IMR-90 (cell line): ENCODE measurements around the gene TJAP1. TPM values are rescaled to one million over a fixed set of nuclear protein-coding genes. Genes with fewer than 3 reads are reported as not detected.

ENCODE experiments used
- ATAC-seq: fragments of 200-7000 bp; cut with Tn5 transposase; 2 replicates; pipeline ENCODE4 v1.9.1; 2020; ENCODE audit warnings: low read depth, mild to moderate bottlenecking, moderate library complexity
- BruUV-seq: library from RNA; stranded (reverse); fragments of 400-500 nt; replicated peaks from 2 replicates; lab custom pipeline; 2021; lab: Mats Ljungman, UMichigan
- CTCF ChIA-PET: fragments of 300-600 bp; formaldehyde crosslinking; extraction: SDS; loops from one replicate; lab custom pipeline; 2021; ENCODE audit warnings: antibody characterized with exemption; lab: Yijun Ruan, JAX
- POLR2A ChIA-PET: fragments of 300-600 bp; sonication (Branson Sonifier 250); formaldehyde crosslinking; loops from one replicate; lab custom pipeline; 2022; ENCODE audit warnings: antibody characterized with exemption; ENCODE audit not compliant: unreplicated experiment; lab: Charles Lee
- DNase-seq: peaks from one replicate; pipeline ENCODE4 v3.0.0; 2013
- H2AFZ ChIP-seq: replicated peaks from 2 replicates; pipeline ENCODE3; 2013; ENCODE audit warnings: low read length, mild to moderate bottlenecking; ENCODE audit not compliant: poor library complexity
- H2AK5ac ChIP-seq: 2 replicates; pipeline ENCODE4 v1.6.1; 2013; ENCODE audit warnings: low read depth, low read length, inconsistent platforms
- H2AK9ac ChIP-seq: replicated peaks from 2 replicates; pipeline ENCODE3; 2013; ENCODE audit warnings: mild to moderate bottlenecking, low read depth, low read length, moderate library complexity; ENCODE audit not compliant: poor library complexity
- H2BK120ac ChIP-seq: 2 replicates; pipeline ENCODE4 v1.6.1; 2013; ENCODE audit warnings: low read depth, low read length, inconsistent platforms
- H2BK15ac ChIP-seq: 3 replicates; pipeline ENCODE4 v1.6.1; 2013; ENCODE audit warnings: low read depth, low read length, inconsistent platforms
- H2BK20ac ChIP-seq: 2 replicates; pipeline ENCODE4 v1.6.1; 2013; ENCODE audit warnings: low read depth, mild to moderate bottlenecking, inconsistent platforms, low read length, moderate library complexity
- H2BK5ac ChIP-seq: 2 replicates; pipeline ENCODE4 v1.6.1; 2013; ENCODE audit warnings: mild to moderate bottlenecking, low read depth, low read length, inconsistent platforms; ENCODE audit not compliant: poor library complexity, severe bottlenecking
- H3K14ac ChIP-seq: replicated peaks from 2 replicates; pipeline ENCODE4 v1.6.1; 2013; ENCODE audit warnings: low read depth, low read length, inconsistent platforms
- H3K18ac ChIP-seq: 2 replicates; pipeline ENCODE4 v1.6.1; 2013; ENCODE audit warnings: low read depth, low read length, control low read depth
- H3K23ac ChIP-seq: 2 replicates; pipeline ENCODE4 v1.6.1; 2013; ENCODE audit warnings: low read depth, low read length, inconsistent platforms
- H3K27ac ChIP-seq: 2 replicates; pipeline ENCODE4 v1.5.1; 2013; ENCODE audit warnings: mild to moderate bottlenecking, control low read depth, low read length; ENCODE audit not compliant: insufficient read depth
- H3K27me3 ChIP-seq: 2 replicates; pipeline ENCODE4 v1.6.1; 2013; ENCODE audit warnings: low read length; ENCODE audit not compliant: control insufficient read depth, insufficient read depth
- H3K36me3 ChIP-seq: 2 replicates; pipeline ENCODE4 v1.6.1; 2013; ENCODE audit warnings: low read length, mixed read lengths; ENCODE audit not compliant: control insufficient read depth, insufficient read depth
- H3K4ac ChIP-seq: 2 replicates; pipeline ENCODE4 v1.6.1; 2013; ENCODE audit warnings: low read depth, low read length, inconsistent platforms
- H3K4me1 ChIP-seq: 2 replicates; pipeline ENCODE4 v1.6.1; 2013; ENCODE audit warnings: low read length, mixed read lengths; ENCODE audit not compliant: control insufficient read depth, insufficient read depth
- H3K4me2 ChIP-seq: 2 replicates; pipeline ENCODE4 v1.6.1; 2013; ENCODE audit warnings: low read depth, mild to moderate bottlenecking, control low read depth, low read length, moderate library complexity
- H3K4me3 ChIP-seq: 2 replicates; pipeline ENCODE4 v1.5.1; 2013; ENCODE audit warnings: low read depth, mild to moderate bottlenecking, control low read depth, low read length, moderate library complexity; ENCODE audit not compliant: insufficient read depth
- H3K56ac ChIP-seq: 2 replicates; pipeline ENCODE4 v1.6.1; 2013; ENCODE audit warnings: low read length, inconsistent platforms; ENCODE audit not compliant: insufficient read depth; ENCODE audit errors: extremely low read depth
- H3K79me1 ChIP-seq, 2 experiments: 2 replicates each; pipeline ENCODE4 v1.6.1; 2013; ENCODE audit warnings: low read length in 2 of 2, inconsistent platforms in 1 of 2, low read depth in 1 of 2
- H3K9ac ChIP-seq: 2 replicates; pipeline ENCODE4 v1.6.1; 2013; ENCODE audit warnings: low read depth, low read length, control low read depth
- H3K9me1 ChIP-seq: 2 replicates; pipeline ENCODE4 v1.6.1; 2013; ENCODE audit warnings: low read length, inconsistent platforms; ENCODE audit not compliant: insufficient read depth
- H3K9me3 ChIP-seq: 2 replicates; pipeline ENCODE4 v1.6.1; 2013; ENCODE audit warnings: low read length; ENCODE audit not compliant: control insufficient read depth, insufficient read depth
- H4K20me1 ChIP-seq: 2 replicates; pipeline ENCODE4 v1.6.1; 2013; ENCODE audit warnings: low read length, inconsistent platforms; ENCODE audit not compliant: insufficient read depth
- H4K5ac ChIP-seq: 2 replicates; pipeline ENCODE4 v1.6.1; 2013; ENCODE audit warnings: mild to moderate bottlenecking, low read depth, low read length, control low read depth
- H4K8ac ChIP-seq, 2 experiments: 2 replicates each; pipeline ENCODE4 v1.6.1; 2013; ENCODE audit warnings: low read depth in 2 of 2, low read length in 2 of 2, control low read depth in 1 of 2, inconsistent platforms in 1 of 2
- H4K91ac ChIP-seq: 2 replicates; pipeline ENCODE4 v1.6.1; 2013; ENCODE audit warnings: low read depth, low read length, inconsistent platforms; ENCODE audit not compliant: insufficient read depth
- RAD21 ChIP-seq: IDR thresholded peaks from 2 replicates; pipeline ENCODE4 v1.6.1; 2012; ENCODE audit warnings: low read length, improper control_type of control experiment
- WGBS, 2 experiments: methylation state at CpG; one replicate each; pipeline versions ENCODE4 v1.1.5 to v1.1.7; 2013; ENCODE audit warnings: missing lambda C conversion rate in 2 of 2; ENCODE audit not compliant: insufficient read length in 1 of 2; ENCODE audit errors: extremely low coverage in 2 of 2; 5-methylcytosine and 5-hydroxymethylcytosine counted together
- dilution Hi-C: fragments of 300-500 bp; cut with HindIII; formaldehyde crosslinking; loops from one replicate; pipeline ENCODE4 v1.14.3; 2018; ENCODE audit warnings: low sequenced_read_pairs; ENCODE audit not compliant: unreplicated experiment
- in situ Hi-C: fragments of 300-500 bp; cut with MboI; formaldehyde crosslinking; loops from 3 replicates; pipeline ENCODE4 v1.14.3; 2019; ENCODE audit warnings: low sequenced_read_pairs, inconsistent platforms, mixed read lengths
- intact Hi-C: fragments of 100-400 bp; cut with micrococcal nuclease; formaldehyde crosslinking; loops from 2 replicates; pipeline ENCODE4 v1.10.0; 2022
- polyA plus RNA-seq, 3 experiments: library from polyadenylated mRNA; depleted of rRNA; stranded (reverse); fragments of >200 nt; gene quantifications; 2 replicates each; pipeline ENCODE4 v1.2.3, GENCODE V29; 2012; ENCODE audit warnings: low replicate concordance in 1 of 3
- total RNA-seq: library from RNA; depleted of rRNA; stranded (reverse); fragments of >200 nt; gene quantifications from 2 replicates; pipeline ENCODE4 v1.2.3, GENCODE V29; 2012

Gene TJAP1
- total and polyA plus RNA-seq, 2 of the 4 experiments (the other 2 are of a cell fraction) = 12.2 to 34.2 TPM

DNA sequence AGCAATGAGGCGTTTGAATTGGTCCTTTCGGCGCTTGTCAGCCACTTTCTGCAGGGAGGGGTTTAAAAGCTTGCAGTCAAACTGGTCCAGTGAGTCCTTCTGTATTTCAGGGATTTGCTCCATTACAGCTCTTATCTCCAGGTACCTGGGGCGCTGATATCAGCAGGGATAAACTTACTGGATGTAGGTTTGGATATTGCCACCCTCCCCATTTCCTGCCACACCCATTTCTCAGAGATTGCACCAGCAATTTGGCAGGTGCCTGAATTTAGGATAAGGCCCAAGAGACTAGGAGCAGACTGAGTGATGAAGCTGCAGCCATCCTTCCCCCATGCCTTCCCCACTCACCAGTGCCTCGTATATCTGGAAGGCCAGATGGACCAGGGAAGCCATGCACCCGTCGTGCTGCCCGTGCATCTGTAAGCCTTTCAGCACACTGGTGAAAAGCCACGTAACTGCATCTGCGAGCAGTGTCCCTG, 47.2 kb downstream of the TJAP1 start:
- Histone ChIP-seq H3K23ac (no peak overlapping the region), H2BK120ac (no peak overlapping the region), H2AK5ac (no peak overlapping the region), H3K4me3 (no peak overlapping the region), H3K56ac (no peak overlapping the region), H3K27me3 (no peaks in the 10 kb centered on the region), H4K8ac (no peak overlapping the region), H3K4me1 (peaks cover 3% of the 10 kb centered on the region), H3K14ac (no peak overlapping the region), H4K91ac (no peak overlapping the region), H3K9me1 (peaks cover 5% of the 10 kb centered on the region; the same call in 1 of the 2 replicates), H4K20me1 (no peaks in the 10 kb centered on the region), H3K18ac (no peak overlapping the region), H2AK9ac (no peak overlapping the region), H3K9me3 (no peaks in the 10 kb centered on the region), H2AFZ (no peak overlapping the region), H2BK15ac (no peak overlapping the region), H3K4ac (no peak overlapping the region), H2BK5ac (no peak overlapping the region), H3K36me3 (peaks cover 74% of the 10 kb centered on the region), H3K79me1 (peaks cover 6 to 21% of the 10 kb centered on the region in 2 experiments), H3K9ac (no peak overlapping the region), H3K4me2 (no peak overlapping the region), H4K5ac (no peak overlapping the region), H3K27ac (no peak overlapping the region), H2BK20ac (no peak overlapping the region)
- dilution Hi-C loops = no loop called here
- ATAC-seq (no peak), DNase-seq (no peak)
- TF ChIP-seq RAD21 = no peak
- intact Hi-C loops = loop anchor here (5.0 kb wide), 1 partner anchor 38 kb away; no protein-coding TSS in a partner anchor
- ChIA-PET CTCF (no interaction called here), POLR2A (no interaction called here)
- in situ Hi-C loops = no loop called here
- 100% methylated on average over 3 of the region's 10 CpGs; no CpG with 5 or more reads in 1 of the 2 experiments for WGBS, 2 experiments
- no TSS peak for BruUV-seq
